Neuronal stem cell (in vitro differentiated cells): ENCODE results near the gene SLCO3A1.

Experiments
- DNase-seq: peaks from one replicate; pipeline ENCODE4 v3.0.0-alpha.2; 2013; ENCODE audit warnings: low spot score
- H2AFZ ChIP-seq: one replicate; pipeline ENCODE4 v1.6.1; 2013; ENCODE audit warnings: mild to moderate bottlenecking, low read length, inconsistent platforms
- H2AK5ac ChIP-seq: 2 replicates; pipeline ENCODE4 v1.6.1; 2013; ENCODE audit warnings: low read depth, mild to moderate bottlenecking, inconsistent platforms, low read length, moderate library complexity, mixed read lengths
- H2BK120ac ChIP-seq: 2 replicates; pipeline ENCODE4 v1.6.1; 2013; ENCODE audit warnings: low read depth, mild to moderate bottlenecking, inconsistent platforms, low read length, moderate library complexity, mixed read lengths
- H2BK12ac ChIP-seq: one replicate; pipeline ENCODE4 v1.6.1; 2013; ENCODE audit warnings: low read length, inconsistent platforms
- H2BK15ac ChIP-seq: 2 replicates; pipeline ENCODE4 v1.6.1; 2013; ENCODE audit warnings: mild to moderate bottlenecking, low read length, inconsistent platforms, mixed read lengths
- H2BK5ac ChIP-seq: one replicate; pipeline ENCODE4 v1.6.1; 2013; ENCODE audit warnings: inconsistent platforms, mild to moderate bottlenecking, low read length, moderate library complexity
- H3K14ac ChIP-seq: one replicate; pipeline ENCODE4 v1.6.1; 2013; ENCODE audit warnings: low read length, inconsistent platforms
- H3K18ac ChIP-seq: 2 replicates; pipeline ENCODE4 v1.6.1; 2013; ENCODE audit warnings: low read length, inconsistent platforms
- H3K23ac ChIP-seq: 2 replicates; pipeline ENCODE4 v1.6.1; 2013; ENCODE audit warnings: low read depth, mild to moderate bottlenecking, mixed read lengths, low read length, inconsistent platforms; ENCODE audit not compliant: poor library complexity
- H3K27ac ChIP-seq: replicated peaks from 3 replicates; pipeline ENCODE4 v1.5.1; 2013; ENCODE audit warnings: low read length, inconsistent platforms
- H3K27me3 ChIP-seq, 3 experiments: 2 replicates each; pipeline ENCODE4 v1.6.1; 2013; ENCODE audit warnings: low read length in 3 of 3, mild to moderate bottlenecking in 2 of 3, inconsistent platforms in 1 of 3, low read depth in 1 of 3, mixed read lengths in 1 of 3, moderate library complexity in 1 of 3; ENCODE audit not compliant: control insufficient read depth in 3 of 3, insufficient read depth in 3 of 3
- H3K36me3 ChIP-seq, 2 donors: replicated peaks in 1 of 2; 2 replicates each; pipeline ENCODE4 v1.6.1; 2013; ENCODE audit warnings: low read length in 2 of 2; ENCODE audit not compliant: control insufficient read depth in 2 of 2, insufficient read depth in 2 of 2
- H3K4ac ChIP-seq: 2 replicates; pipeline ENCODE4 v1.6.1; 2013; ENCODE audit warnings: inconsistent platforms, mild to moderate bottlenecking, low read length, moderate library complexity
- H3K4me1 ChIP-seq, 2 donors: 1 replicate in 1 of 2; 2 replicates in 1 of 2; pipeline ENCODE4 v1.6.1; 2013; ENCODE audit warnings: low read length in 2 of 2, low read depth in 1 of 2; ENCODE audit not compliant: control insufficient read depth in 2 of 2, insufficient read depth in 1 of 2
- H3K4me2 ChIP-seq: one replicate; pipeline ENCODE4 v1.6.1; 2013; ENCODE audit warnings: mild to moderate bottlenecking, low read length, inconsistent platforms; ENCODE audit not compliant: insufficient read depth, poor library complexity, severe bottlenecking
- H3K4me3 ChIP-seq, 2 donors: 2 replicates each; pipeline ENCODE4 v1.5.1; 2013; ENCODE audit warnings: low read length in 2 of 2, mild to moderate bottlenecking in 2 of 2, inconsistent platforms in 1 of 2, moderate library complexity in 1 of 2
- H3K79me1 ChIP-seq: one replicate; pipeline ENCODE4 v1.6.1; 2013; ENCODE audit warnings: low read depth, mild to moderate bottlenecking, inconsistent platforms, low read length, moderate library complexity
- H3K9ac ChIP-seq: one replicate; pipeline ENCODE4 v1.6.1; 2013; ENCODE audit warnings: mild to moderate bottlenecking, low read depth, low read length, inconsistent platforms; ENCODE audit not compliant: poor library complexity
- H3K9me3 ChIP-seq, 2 donors: replicated peaks in 1 of 2; 2 replicates each; pipeline versions ENCODE3 to v1.6.1; 2013; ENCODE audit warnings: low read length in 2 of 2, mild to moderate bottlenecking in 2 of 2, inconsistent platforms in 1 of 2, low read depth in 1 of 2, mixed read lengths in 1 of 2, moderate library complexity in 1 of 2; ENCODE audit not compliant: control insufficient read depth in 2 of 2, insufficient read depth in 1 of 2
- H4K8ac ChIP-seq: one replicate; pipeline ENCODE4 v1.6.1; 2013; ENCODE audit warnings: low read depth, mild to moderate bottlenecking, inconsistent platforms, low read length, moderate library complexity
- H4K91ac ChIP-seq: one replicate; pipeline ENCODE4 v1.6.1; 2013; ENCODE audit warnings: low read length, low read depth, mild to moderate bottlenecking, inconsistent platforms; ENCODE audit not compliant: poor library complexity
- WGBS, 2 donors: extraction: QIAGEN DNeasy Blood & Tissue Kit; methylation state at CpG; one replicate each; pipeline ENCODE4 v1.1.7; 2013; ENCODE audit warnings: missing lambda C conversion rate in 2 of 2, mixed read lengths in 1 of 2; ENCODE audit not compliant: insufficient read length in 2 of 2, insufficient replicate concordance in 1 of 2; ENCODE audit errors: extremely low coverage in 2 of 2; 5-methylcytosine and 5-hydroxymethylcytosine counted together

The SLCO3A1 gene

GRCh38 chr15:91884606-91885005 lies 31.1 kb downstream of the SLCO3A1 start:
- no peak overlapping the region for H3K4me2 ChIP-seq
- H2BK12ac ChIP-seq = no peak overlapping the region
- H3K4ac ChIP-seq = no peak overlapping the region
- DNase-seq = no peak
- no peak overlapping the region for H4K91ac ChIP-seq
- no peak overlapping the region for H3K27ac ChIP-seq
- no peak overlapping the region for H2BK15ac ChIP-seq
- H3K18ac ChIP-seq = no peak overlapping the region
- H3K9ac ChIP-seq = no peak overlapping the region
- H2AK5ac ChIP-seq = no peak overlapping the region
- H3K14ac ChIP-seq = no peak overlapping the region
- H3K36me3 ChIP-seq = no peaks in the 10 kb centered on the region
- H3K23ac ChIP-seq = no peak overlapping the region
- H3K79me1 ChIP-seq = no peaks in the 10 kb centered on the region
- no peak overlapping the region for H2BK120ac ChIP-seq
- H3K4me3 ChIP-seq = no peak overlapping the region
- H2AFZ ChIP-seq = no peak overlapping the region
- H2BK5ac ChIP-seq = no peak overlapping the region
- no peak overlapping the region for H4K8ac ChIP-seq
- peaks cover 0 to 9% of the 10 kb centered on the region in 2 donors for H3K4me1 ChIP-seq
- H3K27me3 ChIP-seq = no peaks in the 10 kb centered on the region
- no CpG with 5 or more reads among the region's 3 CpGs for WGBS, 2 donors
- H3K9me3 ChIP-seq = no peaks in the 10 kb centered on the region

GRCh38 chr15:91885054-91885453 lies 31.5 kb downstream of the SLCO3A1 start:
- H3K4me3 ChIP-seq = no peak overlapping the region
- no peaks in the 10 kb centered on the region for H3K79me1 ChIP-seq
- H2AFZ ChIP-seq = no peak overlapping the region
- H2BK15ac ChIP-seq = no peak overlapping the region
- no peak overlapping the region for H3K4ac ChIP-seq
- H2AK5ac ChIP-seq = no peak overlapping the region
- H3K27ac ChIP-seq = no peak overlapping the region
- peak overlapping the region; percentile 92 for H3K14ac ChIP-seq
- no peak overlapping the region for H4K91ac ChIP-seq
- H4K8ac ChIP-seq = no peak overlapping the region
- H2BK12ac ChIP-seq = no peak overlapping the region
- no peak overlapping the region for H2BK5ac ChIP-seq
- no peaks in the 10 kb centered on the region for H3K36me3 ChIP-seq
- H3K4me1 ChIP-seq = peaks cover 0 to 9% of the 10 kb centered on the region in 2 donors
- no peaks in the 10 kb centered on the region for H3K27me3 ChIP-seq
- H3K18ac ChIP-seq = peak overlapping the region; percentile 53
- WGBS, 2 donors = no CpG with 5 or more reads among the region's 7 CpGs
- no peak overlapping the region for H3K23ac ChIP-seq
- no peak overlapping the region for H2BK120ac ChIP-seq
- no peak overlapping the region for H3K9ac ChIP-seq
- no peaks in the 10 kb centered on the region for H3K9me3 ChIP-seq
- DNase-seq = no peak
- no peak overlapping the region for H3K4me2 ChIP-seq

- no peak overlapping the region for H3K9ac ChIP-seq
- no peak overlapping the region for H4K91ac ChIP-seq
- no peak overlapping the region for H4K8ac ChIP-seq
- no peak for DNase-seq
- H3K4me3 ChIP-seq = no peak overlapping the region
- WGBS, 2 donors = no CpG with 5 or more reads among the region's 7 CpGs
- H2BK12ac ChIP-seq = no peak overlapping the region
- H2BK120ac ChIP-seq = no peak overlapping the region
- H3K36me3 ChIP-seq = no peaks in the 10 kb centered on the region
- no peak overlapping the region for H3K4me2 ChIP-seq
- no peak overlapping the region for H2BK15ac ChIP-seq
- H3K79me1 ChIP-seq = no peaks in the 10 kb centered on the region
- no peaks in the 10 kb centered on the region for H3K27me3 ChIP-seq
- no peak overlapping the region for H3K4ac ChIP-seq
- peaks cover 0 to 9% of the 10 kb centered on the region in 2 donors for H3K4me1 ChIP-seq
- no peak overlapping the region for H3K23ac ChIP-seq
- H2BK5ac ChIP-seq = no peak overlapping the region
- no peak overlapping the region for H3K27ac ChIP-seq
- H2AK5ac ChIP-seq = no peak overlapping the region
- H2AFZ ChIP-seq = no peak overlapping the region
- no peak overlapping the region for H3K18ac ChIP-seq
- no peaks in the 10 kb centered on the region for H3K9me3 ChIP-seq
- H3K14ac ChIP-seq = no peak overlapping the region
These were observed 32.3 kb downstream of the SLCO3A1 start for GRCh38 chr15:91885714-91886270.

- Histone ChIP-seq H2AFZ (no peak overlapping the region), H2BK12ac (no peak overlapping the region), H2AK5ac (no peak overlapping the region), H3K27me3 (no peaks in the 10 kb centered on the region), H3K9me3 (no peaks in the 10 kb centered on the region), H3K79me1 (no peaks in the 10 kb centered on the region), H3K9ac (no peak overlapping the region), H3K14ac (no peak overlapping the region), H3K4me2 (no peak overlapping the region), H3K4me3 (no peak overlapping the region), H4K91ac (no peak overlapping the region), H3K18ac (no peak overlapping the region), H4K8ac (no peak overlapping the region), H2BK15ac (no peak overlapping the region), H3K23ac (no peak overlapping the region), H3K4ac (no peak overlapping the region), H3K4me1 (peaks cover 0 to 5% of the 10 kb centered on the region in 2 donors), H3K36me3 (no peaks in the 10 kb centered on the region), H2BK120ac (no peak overlapping the region), H3K27ac (no peak overlapping the region), H2BK5ac (no peak overlapping the region)
- no CpG with 5 or more reads among the region's 3 CpGs for WGBS, 2 donors
- DNase-seq = no peak
These were observed 33.4 kb downstream of the SLCO3A1 start for GRCh38 chr15:91886878-91887277.
